LNCAP (cell line): ENCODE data around the gene IRF3.

Experiments used
- CTCF ChIP-seq: fragments of 450-650 bp; IDR thresholded peaks from 2 replicates; pipeline ENCODE4 v1.5.1; 2017; ENCODE audit warnings: mild to moderate bottlenecking

The IRF3 gene

DNA sequence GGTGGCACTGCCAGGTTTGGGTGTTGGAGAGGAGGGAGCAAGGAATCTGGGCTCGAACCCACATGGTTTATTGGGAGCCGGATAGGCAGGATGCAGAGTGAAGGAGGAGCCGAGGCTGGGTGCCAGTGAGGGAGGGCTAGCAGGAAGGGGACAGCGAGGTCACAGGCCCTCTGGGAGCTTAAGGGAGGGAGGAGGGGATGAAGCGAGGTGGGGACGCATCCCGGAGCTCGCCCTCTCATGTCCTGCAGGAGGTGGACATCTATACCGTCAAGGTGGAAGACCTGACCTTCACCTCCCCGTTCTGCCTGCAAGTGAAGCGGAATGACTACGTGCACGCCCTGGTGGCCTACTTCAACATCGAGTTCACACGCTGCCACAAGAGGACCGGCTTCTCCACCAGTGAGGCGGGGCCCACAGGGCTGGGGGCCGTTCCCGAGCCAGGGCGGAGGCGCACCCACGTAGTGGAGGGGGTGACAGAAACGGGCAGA lies 20.2 kb upstream of the IRF3 start:
- TF ChIP-seq CTCF: no peak

DNA sequence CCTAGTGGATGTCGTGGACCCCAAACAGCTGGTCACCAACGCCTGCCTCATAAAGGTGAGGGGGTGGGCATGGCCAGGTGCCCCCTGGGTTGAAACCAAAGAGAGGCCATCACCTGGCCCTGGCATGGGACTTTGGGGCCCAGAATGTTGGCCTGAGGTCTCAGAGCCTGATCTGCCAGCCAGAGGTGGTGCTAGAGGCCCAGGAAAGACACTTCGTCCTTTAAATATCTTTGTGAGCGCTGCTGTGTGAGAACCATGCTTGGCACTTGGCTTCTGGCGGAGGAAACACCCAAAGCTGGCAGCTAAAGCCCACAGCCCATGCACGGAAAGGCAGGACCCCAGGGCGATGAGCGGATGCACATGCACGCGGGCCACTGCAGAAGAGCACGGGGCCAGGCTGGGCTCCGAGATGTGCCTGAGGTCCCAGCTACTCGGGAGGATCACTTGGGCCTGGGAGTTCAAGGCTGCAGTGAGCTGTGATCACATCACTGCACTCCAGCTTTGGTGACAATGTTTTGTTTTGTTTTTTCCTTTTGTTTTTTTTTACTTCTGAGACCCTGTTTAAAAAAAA lies 19.4 kb upstream of the IRF3 start:
- TF ChIP-seq CTCF: no peak

GRCh38 chr19:49684251-49684982 lies 18.8 kb upstream of the IRF3 start:
- TF ChIP-seq CTCF: peak; percentile 73

- no peak for TF ChIP-seq CTCF
Measured at GRCh38 chr19:49683814-49684250, 18.2 kb upstream of the IRF3 start.

GRCh38 chr19:49682274-49682673 lies 16.6 kb upstream of the IRF3 start:
- TF ChIP-seq CTCF: no peak

DNA sequence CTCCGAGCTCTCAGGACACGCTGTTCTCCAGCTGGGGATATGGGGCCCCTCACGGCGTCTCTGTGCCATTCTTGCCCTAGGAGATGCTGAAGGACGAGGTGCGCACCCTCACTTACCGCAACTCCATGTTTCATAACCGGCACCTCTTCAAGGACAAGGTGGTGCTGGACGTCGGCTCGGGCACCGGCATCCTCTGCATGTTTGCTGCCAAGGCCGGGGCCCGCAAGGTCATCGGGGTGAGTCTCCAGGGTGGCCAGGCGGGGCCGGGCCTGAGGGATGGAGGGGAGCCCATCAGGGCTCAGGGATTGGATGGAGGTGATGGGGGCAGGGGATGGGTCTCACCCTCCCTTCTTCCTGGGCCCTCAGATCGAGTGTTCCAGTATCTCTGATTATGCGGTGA lies 16.2 kb upstream of the IRF3 start:
- TF ChIP-seq CTCF: no peak

GRCh38 chr19:49680421-49681351 lies 15.0 kb upstream of the IRF3 start:
- peak; percentile 99 for TF ChIP-seq CTCF
